ENCODE measurements around the gene UPF3B.
A peak's percentile ranks its signal among the peaks of the same experiment; 100 is the strongest.
"Not testable (repeated sequence)": the region's sequence is repeated elsewhere in the genome, so short reads cannot be mapped to it uniquely, and the experiment has no call there.

UPF3B gene

GRCh38 chrX:119824221-119824620 is 28.5 kb downstream of the UPF3B start:
- DNase-seq (ENCODE audit: low read depth in 2 of 2), result not testable (repeated sequence)

- not testable (repeated sequence) for DNase-seq (ENCODE audit: low read depth in 2 of 2)
Measured at GRCh38 chrX:119821703-119822102, 31.1 kb downstream of the UPF3B start.

GRCh38 chrX:119817130-119817690 is 35.6 kb downstream of the UPF3B start:
- no peak for DNase-seq (ENCODE audit: low read depth in 2 of 2)

- DNase-seq (ENCODE audit: low read depth in 2 of 2), result no peak
Measured at GRCh38 chrX:119816300-119816699, 36.5 kb downstream of the UPF3B start.

- DNase-seq (ENCODE audit: low read depth in 2 of 2), result no peak
Measured at GRCh38 chrX:119809185-119809666, 43.5 kb downstream of the UPF3B start.

- not testable (repeated sequence) for DNase-seq (ENCODE audit: low read depth in 2 of 2)
Measured at GRCh38 chrX:119808461-119808860, 44.3 kb downstream of the UPF3B start.

- DNase-seq (ENCODE audit: low read depth in 2 of 2), result no peak
Measured at GRCh38 chrX:119802546-119802945, 50.2 kb downstream of the UPF3B start.

- DNase-seq (ENCODE audit: low read depth in 2 of 2), result no peak
Measured at GRCh38 chrX:119801253-119802221, 51.2 kb downstream of the UPF3B start.

- DNase-seq (ENCODE audit: low read depth in 2 of 2), result peak; percentile 54 to 65
Measured at GRCh38 chrX:119791437-119792231, 61.1 kb downstream of the UPF3B start, which contains the start of gene RPL39. Gene RPL39 (minus strand): TSS chrX:119791630. CDS start chrX:119791576, 54 bp downstream.

GRCh38 chrX:119790977-119791436 is 61.8 kb downstream of the UPF3B start:
- DNase-seq (ENCODE audit: low read depth in 2 of 2), result peak in 1 of 2 donors; percentile 7

- DNase-seq (ENCODE audit: low read depth in 2 of 2), result peak; percentile 26 to 27
Measured at GRCh38 chrX:119784747-119785446, 67.9 kb downstream of the UPF3B start.

Data from stimulated activated CD8-positive, alpha-beta memory T cell treated with anti-CD3 and anti-CD28 coated beads, Interleukin-2, amount 100 ng/mL, for 48 hours (primary cell).